Non-pigmented ciliary epithelial cell (primary cell): ENCODE data around the gene BLM.
"Not testable (repeated sequence)": the region's sequence is repeated elsewhere in the genome, so short reads cannot be mapped to it uniquely, and the experiment has no call there.

Experiments
- DNase-seq: peaks from one replicate; pipeline ENCODE4 v3.0.0-alpha.2; 2010; ENCODE audit warnings: low read depth

The BLM gene

DNA sequence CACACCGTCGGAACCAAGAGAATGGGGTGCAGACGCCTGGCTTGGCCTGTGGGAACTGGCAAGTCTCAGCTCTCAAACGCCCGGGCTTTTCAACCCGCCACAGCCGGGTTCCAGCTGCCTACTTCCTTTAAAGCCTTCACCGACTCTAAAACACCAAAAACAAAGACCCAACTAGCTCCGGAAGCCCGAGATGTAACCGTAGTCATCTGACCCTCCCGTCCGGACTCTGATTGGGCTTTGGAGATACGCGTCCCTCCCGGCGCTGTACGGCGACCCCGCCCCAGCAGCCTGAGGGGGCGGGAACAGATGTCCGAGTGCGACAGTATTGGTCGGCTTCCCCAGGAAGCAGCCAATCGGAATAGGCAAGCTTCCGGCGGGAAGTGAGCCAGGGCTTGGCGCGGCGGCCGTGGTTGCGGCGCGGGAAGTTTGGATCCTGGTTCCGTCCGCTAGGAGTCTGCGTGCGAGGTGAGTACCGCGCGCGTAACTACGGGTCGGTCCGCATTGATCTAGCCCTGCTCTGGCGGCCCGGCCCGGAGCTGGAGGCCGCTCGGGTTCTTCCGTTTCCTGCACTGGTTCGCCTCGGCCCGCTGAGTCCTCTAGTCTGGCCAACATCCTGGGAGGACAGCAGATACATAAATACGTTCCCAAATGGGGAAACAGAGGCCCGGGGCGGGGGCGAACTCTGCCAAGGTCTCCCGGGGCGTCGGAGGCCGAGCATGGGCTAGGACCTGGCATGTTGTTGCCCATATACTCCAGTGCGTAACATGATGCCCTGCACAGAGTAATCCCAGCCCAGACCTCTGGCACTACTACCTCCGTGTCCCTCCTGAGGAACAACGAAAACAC, at the start of gene BLM:
BLM (plus strand) TSS at position 371 of the 846 bp plus-strand sequence. CDS start 30,047 bp downstream, outside the sequence.
- peak; percentile 85 for DNase-seq

DNA sequence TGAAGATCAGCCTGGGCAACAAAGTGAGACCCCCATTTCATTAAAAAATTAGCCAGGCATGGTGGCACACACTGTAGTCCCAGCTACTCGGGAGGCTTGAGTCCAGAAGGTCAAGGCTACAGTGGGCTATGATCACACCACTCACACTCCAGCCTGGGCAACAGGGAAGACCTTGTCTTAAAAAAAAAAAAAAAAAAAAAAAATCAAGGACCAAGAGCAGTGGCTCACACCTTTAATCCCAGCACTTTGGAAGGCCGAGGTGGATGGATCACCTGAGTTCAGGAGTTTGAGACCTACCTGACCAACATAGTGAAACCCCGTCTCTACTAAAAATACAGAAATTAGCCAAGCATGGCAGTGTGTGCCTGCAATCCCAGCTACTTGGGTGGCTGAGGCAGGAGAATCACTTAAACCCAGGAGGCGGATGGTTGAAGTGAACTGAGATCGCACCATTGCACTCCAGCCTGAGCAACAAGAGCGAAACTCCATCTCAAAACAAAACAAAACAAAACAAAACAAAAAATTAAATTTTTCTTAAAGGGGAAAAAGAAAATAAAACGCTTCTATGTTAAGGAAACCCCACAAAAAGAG, 49.3 kb upstream of the BLM start:
- not testable (repeated sequence) for DNase-seq

DNA sequence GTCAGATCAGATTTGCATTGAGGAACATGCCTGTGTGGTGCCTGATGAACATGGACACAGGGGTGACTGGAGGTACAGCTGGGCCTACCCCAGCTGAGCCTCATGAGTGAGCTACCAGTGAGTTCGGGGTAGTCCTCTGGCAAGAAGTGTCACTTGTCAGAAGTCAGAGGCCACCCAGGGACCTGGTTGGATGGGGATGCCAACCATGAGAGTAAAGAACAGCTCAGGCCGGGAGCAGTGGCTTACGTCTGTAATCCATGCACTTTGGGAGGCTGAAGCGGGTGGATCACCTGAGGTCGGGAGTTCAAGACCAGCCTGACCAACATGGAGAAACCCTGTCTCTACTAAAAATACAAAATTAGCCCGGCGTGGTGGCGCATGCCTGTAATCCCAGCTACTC, 46.5 kb upstream of the BLM start:
- not testable (repeated sequence) for DNase-seq

DNA sequence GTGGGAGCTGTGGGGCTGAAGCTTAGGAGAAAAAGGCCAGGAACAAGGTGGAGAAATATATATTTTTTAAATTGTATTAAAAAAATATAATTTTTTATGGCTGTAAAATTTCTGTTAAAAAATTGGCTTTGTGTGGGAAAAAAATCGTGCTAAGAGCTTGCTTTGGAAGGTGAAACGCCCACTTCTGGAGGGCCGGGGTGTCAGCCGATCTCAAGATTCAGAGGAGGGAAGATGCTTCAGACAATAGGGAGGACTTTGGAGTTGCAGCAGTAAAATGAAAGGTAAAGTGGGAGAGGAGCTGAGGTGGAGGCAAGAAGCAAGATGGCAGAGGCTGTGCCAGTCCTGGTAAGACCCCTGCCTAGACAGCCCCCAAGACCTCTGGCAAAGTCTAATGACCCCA, 45.9 kb upstream of the BLM start:
- no peak for DNase-seq

DNA sequence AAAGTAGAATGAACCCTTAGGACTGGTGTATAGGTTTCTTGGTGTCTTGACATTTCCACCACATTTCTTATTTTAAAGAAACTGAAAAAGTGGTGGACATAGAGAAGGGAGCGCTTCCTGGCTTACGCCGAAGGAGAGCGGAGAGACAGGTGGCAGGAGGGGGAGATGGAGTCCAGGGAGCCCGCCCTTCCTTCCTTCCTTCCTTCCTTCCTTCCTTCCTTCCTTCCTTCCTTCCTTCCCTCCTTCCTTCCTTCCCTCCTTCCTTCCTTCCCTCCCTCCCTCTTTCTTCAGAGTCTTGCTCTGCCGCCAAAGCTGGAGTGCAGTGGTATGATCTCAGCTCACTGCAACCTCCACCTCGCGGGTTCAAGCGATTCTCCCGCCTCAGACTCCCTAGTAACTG, 43.8 kb upstream of the BLM start:
- DNase-seq, result not testable (repeated sequence)

DNA sequence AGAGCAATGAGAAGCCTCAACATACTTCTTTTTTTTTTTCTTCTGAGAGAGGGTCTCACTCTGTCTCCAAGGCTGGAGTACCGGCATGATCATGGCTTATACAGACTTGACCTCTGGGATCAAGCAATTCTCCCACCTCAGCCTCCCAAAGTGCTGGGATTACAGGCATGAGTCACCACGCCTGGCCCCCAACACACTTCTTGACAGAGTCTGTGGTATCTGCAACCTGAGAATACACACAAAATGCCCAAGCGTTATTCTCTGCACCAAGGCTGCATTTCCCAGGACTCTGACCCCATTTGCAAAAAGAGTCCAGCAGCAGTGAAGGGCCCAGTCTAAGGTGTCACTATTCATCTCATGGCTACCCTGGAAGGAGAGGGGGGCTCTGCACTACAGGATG, 42.7 kb upstream of the BLM start:
- no peak for DNase-seq

DNA sequence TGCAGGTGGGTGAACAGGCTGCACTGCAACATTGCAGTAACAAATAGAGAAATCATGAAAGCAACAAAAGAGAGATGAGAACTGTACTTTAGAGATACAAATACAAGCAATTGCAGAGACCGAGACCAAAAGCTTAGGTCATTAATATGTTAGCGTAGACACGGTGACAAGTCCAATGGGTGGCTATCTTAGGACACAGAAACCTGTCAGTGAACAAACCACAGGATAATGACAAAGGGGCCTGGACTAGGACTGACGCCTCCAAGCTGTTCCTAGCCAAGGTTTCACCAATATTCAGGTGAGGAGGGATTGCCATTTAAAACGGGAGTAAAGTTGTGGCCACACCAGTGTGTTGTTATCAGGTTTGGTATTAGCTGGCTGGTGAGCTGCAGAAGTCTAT, 41.7 kb upstream of the BLM start:
- no peak for DNase-seq

DNA sequence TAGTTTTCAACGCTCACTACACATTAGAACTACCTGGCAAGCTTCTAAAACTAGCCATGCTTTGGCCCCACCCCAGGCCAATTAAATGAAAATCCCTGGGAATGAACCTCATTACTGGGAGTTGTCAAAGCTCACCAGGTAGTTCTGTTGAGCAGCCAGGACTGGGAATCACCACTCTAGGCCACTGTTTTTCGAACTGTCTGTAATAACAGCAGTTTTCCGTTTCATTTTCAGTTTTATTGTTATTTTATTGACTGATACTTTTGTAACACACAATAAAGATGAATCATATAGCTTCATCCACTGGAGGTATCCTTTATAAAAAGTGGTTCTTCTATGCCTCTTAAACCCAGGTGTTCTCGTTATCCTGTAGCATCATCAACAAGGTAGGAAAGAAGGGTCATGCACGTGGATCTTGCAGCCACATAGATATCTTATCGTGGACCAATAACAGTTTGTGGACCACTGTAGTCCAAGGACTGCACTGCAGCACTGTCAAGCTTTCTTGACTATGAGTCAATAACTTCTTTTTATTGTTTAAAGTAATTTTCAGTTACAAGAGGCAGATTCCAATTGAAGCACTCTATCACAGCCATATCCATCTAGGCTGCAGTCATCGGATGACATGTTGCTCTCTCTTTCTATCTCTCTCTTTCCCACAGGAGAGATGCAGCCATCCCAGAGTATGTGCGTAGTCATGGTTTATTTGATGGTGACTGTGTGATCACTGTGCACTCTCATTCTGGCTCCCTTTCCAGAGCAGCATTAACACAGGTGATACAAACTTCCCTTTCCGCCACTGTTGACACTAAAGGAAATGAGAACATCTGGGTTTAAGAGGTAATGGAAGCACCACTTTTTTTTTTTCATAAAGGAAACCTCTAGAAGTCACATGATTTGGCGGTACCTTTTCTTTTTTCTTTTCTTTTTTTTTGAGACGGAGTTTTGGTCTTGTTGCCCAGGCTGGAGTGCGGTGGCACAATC, 39.0 kb upstream of the BLM start:
- no peak for DNase-seq

DNA sequence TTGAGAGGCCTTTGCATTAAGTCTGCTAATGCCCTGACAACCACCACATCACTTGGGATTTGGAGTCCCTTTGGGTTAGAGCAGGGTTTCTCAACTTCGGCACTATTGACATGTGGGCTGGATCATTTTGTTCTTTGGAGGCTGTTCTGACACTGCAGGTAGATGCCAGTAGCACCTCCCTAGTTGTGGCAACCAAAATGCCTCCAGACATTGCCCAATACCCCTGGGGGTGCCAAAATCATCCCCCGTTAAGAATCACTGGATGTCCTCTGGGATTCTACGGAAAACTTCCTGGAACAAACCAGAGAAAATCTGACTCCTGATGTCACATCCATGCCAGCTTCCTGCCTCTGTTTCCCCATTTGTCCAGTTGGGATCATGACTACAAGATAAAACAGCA, 37.2 kb upstream of the BLM start:
- no peak for DNase-seq

DNA sequence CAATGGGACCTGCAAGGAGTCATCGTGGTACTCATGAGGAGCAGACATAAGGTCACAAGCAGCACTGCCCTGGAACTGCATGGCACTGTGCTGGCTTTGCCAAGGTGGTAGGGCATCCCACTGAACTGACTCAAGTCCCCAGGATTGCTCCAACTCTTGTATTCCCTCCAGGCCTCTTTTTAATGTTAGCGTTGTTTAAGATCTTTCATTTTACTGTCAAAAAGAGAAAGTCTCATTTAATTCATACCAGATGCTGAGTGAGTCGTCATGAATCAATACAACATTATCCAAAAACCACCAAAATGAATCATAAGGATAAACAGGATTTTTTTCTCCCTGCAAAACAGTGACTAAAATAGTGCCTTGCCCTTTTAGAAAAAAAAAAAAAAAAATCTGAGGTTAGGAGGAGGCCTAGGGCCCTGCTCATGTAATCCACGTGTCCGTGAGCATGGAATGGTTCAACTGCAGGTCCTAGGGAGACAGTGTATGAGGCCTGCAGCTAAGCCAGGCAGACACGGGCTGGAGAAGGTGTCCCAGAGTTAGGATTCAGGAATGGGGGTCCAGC, 36.7 kb upstream of the BLM start:
- peak; percentile 74 for DNase-seq

DNA sequence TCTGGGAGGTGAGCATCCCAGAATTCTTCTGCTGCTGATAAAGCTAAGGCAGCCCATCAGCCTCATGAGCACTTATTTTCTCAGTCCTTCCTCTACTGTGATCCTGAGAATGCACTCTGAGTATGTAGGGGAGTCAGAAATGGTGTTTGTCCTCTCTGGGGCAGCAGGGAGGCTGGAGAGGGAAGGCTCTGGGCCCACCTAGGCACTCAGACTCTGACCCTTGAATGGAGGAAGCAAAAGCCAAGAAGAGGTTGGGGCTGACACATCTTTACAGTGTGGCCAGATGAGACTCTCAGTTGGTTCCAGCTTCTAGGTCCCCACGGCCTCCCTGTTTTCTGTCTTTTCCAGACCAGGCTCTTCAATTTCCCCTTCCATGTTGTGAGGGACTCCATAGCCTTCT, 36.1 kb upstream of the BLM start:
- DNase-seq, result no peak

DNA sequence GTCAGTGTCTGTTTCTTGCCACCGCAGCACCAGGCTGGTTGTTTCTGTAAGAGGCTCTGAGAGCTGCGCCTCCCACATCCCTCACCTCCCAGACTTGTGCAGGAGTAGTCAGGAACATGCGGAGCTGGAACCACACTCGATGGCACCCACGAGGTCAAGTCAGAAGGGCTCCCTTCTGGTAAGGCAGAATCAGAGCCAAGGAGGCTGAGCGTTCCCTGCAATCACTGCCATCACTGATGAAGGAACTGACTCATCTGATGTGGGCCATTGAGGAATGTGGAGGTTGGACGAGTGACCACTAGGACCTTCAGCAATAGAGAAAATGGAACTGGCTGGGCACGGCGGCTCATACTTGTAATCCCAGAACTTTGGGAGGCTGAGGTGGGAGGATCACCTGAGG, 35.7 kb upstream of the BLM start:
- DNase-seq, result peak; percentile 74

DNA sequence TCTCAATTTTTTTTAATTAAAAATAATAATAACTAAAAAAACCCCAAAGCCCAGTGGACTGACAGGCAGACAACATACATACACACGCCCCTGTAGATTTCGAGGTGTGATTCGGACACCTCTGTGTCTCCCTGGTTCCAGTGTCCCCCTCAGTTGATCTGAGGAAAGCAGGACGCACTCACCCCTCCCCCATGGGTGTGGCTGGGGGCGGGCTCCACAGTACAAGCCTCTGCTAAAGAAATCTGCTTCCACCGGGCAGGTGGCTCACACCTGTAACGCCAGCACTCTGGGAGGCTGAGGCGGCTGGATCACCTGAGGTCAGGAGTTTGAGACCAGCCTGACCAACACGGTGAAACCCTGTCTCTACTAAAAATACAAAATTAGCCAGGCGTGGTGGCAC, 33.8 kb upstream of the BLM start:
- no peak for DNase-seq

DNA sequence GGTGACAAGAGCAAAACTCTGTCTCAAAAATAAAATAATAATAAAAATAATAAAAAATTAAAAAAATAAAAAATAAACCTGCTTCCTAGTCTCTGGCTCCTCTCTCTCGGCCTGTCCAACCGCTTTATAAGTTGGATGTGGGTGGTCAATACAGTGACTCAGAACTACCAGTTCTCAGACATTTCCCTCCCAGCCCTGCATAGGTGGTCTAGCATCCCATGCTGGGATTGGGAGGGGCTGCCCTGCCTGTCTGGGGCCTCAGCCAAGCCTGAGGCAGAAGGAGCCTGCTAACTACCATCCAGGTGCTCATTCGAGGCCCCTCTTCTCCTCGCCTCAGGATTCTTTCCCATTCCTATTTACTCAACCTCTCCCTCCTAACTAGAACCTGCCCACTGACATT, 33.3 kb upstream of the BLM start:
- no peak for DNase-seq

DNA sequence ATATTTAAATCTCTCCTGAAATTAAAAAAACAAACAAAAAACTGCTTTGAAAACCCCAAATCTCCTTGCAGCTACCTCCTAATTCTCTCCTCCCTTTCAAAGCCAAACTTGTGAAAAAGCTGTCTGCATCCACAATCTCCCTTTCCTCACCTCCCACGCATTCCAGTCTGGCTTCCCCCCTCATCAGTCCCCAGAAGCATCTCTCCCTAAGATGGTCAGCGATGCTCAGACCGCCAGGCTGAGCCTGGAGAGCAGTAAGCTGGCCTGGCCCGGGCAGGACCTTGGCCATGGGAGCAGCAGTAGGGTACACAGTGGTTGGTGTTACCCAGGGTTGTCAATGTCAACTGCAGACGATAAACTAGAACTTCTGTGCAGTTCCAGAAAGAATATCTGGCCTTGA, 32.9 kb upstream of the BLM start:
- no peak for DNase-seq

DNA sequence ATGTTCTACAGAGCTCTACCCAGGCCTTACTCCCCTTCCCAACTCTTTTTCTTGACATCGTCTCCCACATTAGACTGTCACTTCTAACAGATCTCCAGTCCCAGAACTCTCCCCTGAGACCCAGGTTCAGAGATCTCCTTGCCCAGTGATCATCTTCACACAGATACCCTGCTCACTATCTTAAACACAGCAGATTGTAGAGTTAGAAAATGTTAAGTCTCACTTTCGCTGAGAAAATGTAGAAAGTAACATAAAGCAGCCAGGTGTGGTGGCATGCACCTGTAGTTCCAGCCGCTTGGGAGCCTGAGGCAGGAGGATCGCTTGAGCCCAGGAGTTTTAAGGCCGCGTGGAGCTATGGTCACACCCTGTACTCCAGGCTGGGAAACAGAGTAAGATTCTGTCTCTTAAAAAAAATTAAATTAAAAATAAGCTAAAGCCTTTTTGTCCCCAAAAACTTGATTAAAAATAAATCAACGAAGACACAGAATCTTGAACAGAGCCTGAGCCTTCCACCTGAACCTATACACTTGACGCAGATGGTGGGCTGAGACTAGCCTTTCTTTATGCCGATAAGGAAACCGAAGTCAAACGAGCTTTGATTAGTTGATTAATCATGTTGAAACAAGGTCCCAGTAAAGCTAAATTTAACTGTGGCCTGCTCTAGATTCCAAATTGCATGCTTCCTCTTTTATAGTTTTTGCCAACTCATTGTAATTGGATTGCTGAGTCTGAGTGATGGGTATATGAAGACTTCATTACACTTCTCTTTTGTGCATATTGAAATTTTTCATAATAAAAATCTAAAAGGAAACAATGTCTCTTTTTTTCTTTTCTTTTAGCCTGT, 31.3 kb upstream of the BLM start:
- no peak for DNase-seq

DNA sequence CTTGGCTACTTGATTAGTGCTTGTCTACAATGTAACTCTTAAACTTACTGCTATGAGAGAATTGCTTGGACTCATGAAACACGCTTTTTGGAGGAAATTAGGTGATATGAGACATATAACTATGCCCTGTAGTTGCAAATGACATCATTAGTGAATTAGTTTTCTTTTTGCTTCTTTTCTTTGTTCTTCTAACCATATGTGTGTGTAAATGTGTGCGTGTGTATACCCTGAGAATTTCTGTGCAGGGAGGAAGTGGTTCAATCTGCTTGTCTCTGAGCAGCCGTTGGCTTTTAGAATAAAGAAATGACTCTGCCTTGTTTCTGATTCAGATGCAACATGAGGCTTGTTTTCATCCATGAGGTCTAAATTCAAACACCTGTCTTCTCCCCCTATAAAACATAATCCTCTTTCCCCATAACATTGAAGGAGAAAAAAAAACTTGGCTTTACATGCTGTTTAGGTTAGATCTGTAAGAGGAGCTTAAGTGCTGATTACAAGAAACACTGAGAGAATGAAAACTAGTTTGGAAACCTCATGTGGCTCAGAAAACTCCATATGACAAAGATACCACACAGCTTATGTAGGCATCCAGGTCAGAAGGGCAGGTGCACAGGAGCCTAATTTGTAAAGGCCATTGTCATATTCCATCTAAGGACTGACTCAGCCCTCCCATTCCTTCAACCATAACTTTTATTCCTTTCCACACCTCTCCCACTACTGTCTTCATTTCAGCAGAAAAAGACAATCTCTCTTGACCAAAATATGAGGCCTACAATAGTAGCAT, 30.5 kb upstream of the BLM start:
- no peak for DNase-seq

DNA sequence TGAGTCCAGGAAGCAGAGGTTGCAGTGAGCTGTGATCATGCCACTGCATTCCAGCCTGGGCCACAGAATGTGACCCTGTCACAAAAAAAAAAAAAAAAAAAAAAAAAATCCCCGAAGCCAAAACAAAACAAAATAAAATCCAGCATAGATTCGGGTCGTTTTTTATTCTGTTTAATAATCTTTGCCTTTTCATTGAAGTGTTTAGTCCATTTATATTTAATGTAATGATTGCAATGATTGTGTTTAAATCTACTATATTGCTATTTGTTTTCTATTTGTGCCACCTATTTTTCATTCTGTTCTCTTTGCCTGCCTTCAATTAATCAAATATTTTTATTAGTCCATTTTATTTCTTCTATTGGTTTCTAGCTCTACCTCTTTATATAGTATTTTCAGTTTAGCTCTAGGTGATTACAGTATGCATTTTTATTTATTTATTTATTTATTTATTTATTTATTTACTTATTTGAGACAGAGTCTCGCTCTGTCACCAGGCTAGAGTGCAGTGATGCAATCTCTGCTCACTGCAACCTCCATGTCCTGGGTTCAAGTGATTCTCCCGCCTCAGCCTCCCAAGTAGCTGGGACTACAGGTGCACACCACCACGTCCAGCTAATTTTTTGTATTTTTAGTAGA, 27.7 kb upstream of the BLM start:
- DNase-seq, result not testable (repeated sequence)

DNA sequence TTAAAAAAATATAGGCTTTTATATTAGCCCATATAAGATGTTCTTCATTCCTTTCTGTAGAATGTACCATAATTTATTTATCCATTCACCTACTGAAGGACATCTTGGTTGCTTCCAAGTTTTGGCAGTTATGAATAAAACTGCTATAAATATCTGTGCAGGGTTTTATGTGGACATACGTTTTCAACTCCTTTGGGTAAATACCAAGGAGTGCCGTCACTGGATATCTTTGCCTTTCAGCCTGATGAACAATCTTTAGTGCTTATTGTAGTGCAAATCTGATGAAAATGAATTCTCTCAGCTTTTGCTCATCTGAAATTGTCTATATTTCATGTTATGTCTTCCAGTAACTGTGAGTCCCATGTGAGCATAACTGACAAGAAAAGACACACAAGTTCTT, 26.6 kb upstream of the BLM start:
- DNase-seq, result no peak

DNA sequence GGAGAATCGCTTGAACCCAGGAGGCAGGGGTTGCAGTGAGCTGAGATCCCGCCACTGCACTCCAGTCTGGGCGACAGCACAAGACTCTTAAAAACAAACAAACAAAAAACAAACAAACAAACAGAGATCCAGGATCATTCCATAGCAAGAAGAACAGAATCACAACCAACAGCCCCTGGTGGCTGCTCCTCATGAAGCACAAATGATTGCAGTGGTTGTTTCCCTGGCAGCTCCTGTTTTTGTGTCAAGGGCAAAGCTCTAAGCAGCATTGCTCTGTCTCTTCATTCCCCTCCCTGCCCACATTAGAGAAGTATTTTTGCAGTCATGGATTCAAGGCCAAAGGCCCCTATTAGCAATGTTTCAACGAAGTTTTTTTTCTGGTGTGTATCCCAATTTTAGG, 25.8 kb upstream of the BLM start:
- no peak for DNase-seq
